Osteocyte (in vitro differentiated cells): ENCODE measurements around the gene ADRA2A. TPM values are rescaled to one million over a fixed set of nuclear protein-coding genes. Genes with fewer than 3 reads are reported as not detected.

Experiments
- DNase-seq: peaks from one replicate; pipeline ENCODE4 v3.0.0; 2021; ENCODE audit warnings: mixed read lengths; ENCODE audit not compliant: unreplicated experiment; ENCODE audit errors: extremely low spot score
- H3K27ac Mint-ChIP-seq: one replicate; pipeline ENCODE4 v1.8.0; 2021; ENCODE audit warnings: mild to moderate bottlenecking, mixed read lengths; ENCODE audit not compliant: unreplicated experiment
- H3K27me3 Mint-ChIP-seq: one replicate; pipeline ENCODE4 v1.8.0; 2021; ENCODE audit warnings: mixed read lengths; ENCODE audit not compliant: unreplicated experiment
- H3K36me3 Mint-ChIP-seq: one replicate; pipeline ENCODE4 v1.8.0; 2021; ENCODE audit warnings: mixed read lengths; ENCODE audit not compliant: unreplicated experiment
- H3K4me1 Mint-ChIP-seq: one replicate; pipeline ENCODE4 v1.8.0; 2021; ENCODE audit warnings: mixed read lengths; ENCODE audit not compliant: unreplicated experiment
- H3K4me3 Mint-ChIP-seq: one replicate; pipeline ENCODE4 v1.8.0; 2021; ENCODE audit warnings: mild to moderate bottlenecking, moderate library complexity, mixed read lengths; ENCODE audit not compliant: unreplicated experiment
- H3K9me3 Mint-ChIP-seq: one replicate; pipeline ENCODE4 v1.8.0; 2021; ENCODE audit warnings: mixed read lengths; ENCODE audit not compliant: unreplicated experiment
- total RNA-seq: library from RNA; stranded (reverse); gene quantifications from 2 replicates; pipeline ENCODE4 v1.2.1, GENCODE V29; 2021
- TF ChIP-seq, protein P1 (sequence below): fragments of 200-600 bp; sonication (generic); IDR thresholded peaks from 2 replicates; pipeline ENCODE4 v1.5.0; 2021; ENCODE audit warnings: antibody characterized with exemption, mild to moderate bottlenecking, moderate library complexity

The ADRA2A gene
- total RNA-seq, 1 donor from 2014 or later, result not detected

DNA sequence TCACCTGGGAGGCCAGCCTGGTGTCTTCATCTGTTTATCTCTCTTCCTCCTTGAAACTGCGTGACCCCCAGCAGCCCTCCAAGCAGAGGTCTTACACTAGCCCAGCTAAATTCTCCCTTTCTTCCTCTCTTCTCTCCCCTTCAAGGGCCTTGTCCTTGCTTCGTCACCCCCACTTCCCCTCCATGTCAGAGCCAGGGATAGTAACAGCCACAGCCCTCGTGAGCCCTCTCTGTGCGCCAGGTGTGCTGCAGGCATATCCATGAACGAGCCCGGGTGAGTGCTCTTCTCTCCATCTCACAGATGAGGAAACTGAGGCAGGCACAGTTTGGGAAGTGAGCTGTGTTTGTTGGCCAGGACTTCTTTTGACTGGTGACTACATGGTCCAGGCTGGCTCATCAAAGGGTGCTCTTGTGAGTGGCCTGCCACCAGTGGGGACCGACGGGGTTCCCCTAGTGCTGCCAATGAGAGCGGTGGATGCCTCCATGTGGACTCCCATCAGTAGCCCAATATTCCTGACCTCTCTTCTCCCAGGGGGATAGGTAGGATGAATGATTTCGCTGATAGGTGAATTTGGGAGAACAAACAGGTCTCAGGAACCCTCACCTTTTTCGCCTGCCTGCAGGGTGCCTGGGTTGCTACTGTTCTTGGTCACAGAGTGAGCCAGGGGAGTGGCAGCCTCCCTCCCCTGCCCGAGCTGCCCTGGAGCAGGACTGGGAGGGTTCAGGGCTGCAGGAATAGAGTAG is 38.1 kb downstream of the ADRA2A start:
- Mint-ChIP-seq H3K27me3 (peaks cover 7% of the 10 kb centered on the region), H3K4me3 (no peak overlapping the region), H3K9me3 (no peaks in the 10 kb centered on the region), H3K4me1 (no peaks in the 10 kb centered on the region), H3K36me3 (no peaks in the 10 kb centered on the region), H3K27ac (no peak overlapping the region)
- peak; percentile 73 for DNase-seq
- TF ChIP-seq, protein P1, sequence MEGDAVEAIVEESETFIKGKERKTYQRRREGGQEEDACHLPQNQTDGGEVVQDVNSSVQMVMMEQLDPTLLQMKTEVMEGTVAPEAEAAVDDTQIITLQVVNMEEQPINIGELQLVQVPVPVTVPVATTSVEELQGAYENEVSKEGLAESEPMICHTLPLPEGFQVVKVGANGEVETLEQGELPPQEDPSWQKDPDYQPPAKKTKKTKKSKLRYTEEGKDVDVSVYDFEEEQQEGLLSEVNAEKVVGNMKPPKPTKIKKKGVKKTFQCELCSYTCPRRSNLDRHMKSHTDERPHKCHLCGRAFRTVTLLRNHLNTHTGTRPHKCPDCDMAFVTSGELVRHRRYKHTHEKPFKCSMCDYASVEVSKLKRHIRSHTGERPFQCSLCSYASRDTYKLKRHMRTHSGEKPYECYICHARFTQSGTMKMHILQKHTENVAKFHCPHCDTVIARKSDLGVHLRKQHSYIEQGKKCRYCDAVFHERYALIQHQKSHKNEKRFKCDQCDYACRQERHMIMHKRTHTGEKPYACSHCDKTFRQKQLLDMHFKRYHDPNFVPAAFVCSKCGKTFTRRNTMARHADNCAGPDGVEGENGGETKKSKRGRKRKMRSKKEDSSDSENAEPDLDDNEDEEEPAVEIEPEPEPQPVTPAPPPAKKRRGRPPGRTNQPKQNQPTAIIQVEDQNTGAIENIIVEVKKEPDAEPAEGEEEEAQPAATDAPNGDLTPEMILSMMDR, result no peak

DNA sequence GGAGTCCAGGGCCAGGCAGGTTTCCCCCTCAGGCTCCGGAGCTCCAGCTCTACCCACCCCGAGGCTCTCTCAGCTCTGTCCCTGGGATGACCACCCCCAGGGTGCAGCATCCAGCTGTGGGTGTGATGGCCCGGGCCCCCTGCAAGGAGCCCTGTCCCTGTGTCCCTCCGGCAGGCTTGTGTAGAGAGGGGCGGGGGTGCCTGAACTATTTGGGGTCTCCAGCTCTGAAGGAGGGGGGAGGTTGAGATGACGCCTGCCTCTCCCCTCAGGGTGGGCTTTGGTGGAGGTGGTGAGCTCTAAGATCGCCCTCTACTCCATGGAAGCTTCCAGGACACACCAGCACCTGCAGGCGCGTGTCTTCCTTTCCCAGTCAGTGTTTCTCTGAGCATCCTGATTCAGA is 39.4 kb downstream of the ADRA2A start:
- no peak overlapping the region for H3K4me3 Mint-ChIP-seq

DNA sequence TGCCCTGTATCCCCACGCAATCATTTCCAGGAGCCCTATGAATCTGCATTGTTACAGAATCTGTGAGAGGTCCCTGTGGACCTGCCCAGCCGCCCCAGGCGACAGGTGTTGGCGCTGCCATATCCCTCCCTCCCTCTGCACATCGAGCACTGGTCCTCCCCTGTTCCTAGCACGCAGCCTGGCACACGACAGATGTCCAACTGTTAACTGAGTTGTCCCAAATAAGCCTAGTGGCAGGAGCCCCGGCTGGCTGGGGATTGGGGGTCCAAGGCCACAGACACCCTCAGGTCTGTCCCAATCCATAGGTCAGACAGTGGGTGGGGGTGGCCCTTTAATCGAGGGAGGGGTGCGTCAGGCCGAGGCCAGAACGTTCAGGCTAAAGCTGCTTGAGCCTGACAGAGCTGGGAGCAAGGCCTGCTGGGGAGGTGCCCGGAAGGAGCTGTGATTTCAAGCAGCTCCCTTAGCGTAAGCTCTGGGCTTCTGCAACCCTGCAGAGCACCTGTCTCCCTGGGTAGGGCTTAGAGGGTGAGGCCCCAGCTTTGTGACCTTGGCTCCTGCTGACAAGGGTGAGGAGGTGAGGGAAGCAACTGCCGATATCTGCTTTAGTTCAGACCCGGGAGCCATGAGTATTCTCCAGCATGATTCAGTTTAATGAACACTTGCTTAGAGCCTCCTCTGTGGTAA is 40.1 kb downstream of the ADRA2A start:
- TF ChIP-seq, protein P1, result no peak
- no peaks in the 10 kb centered on the region for H3K9me3 Mint-ChIP-seq
- no peak overlapping the region for H3K27ac Mint-ChIP-seq
- H3K4me1 Mint-ChIP-seq, result no peaks in the 10 kb centered on the region
- no peaks in the 10 kb centered on the region for H3K36me3 Mint-ChIP-seq
- peaks cover 3% of the 10 kb centered on the region for H3K27me3 Mint-ChIP-seq
- no peak for DNase-seq
- H3K4me3 Mint-ChIP-seq, result no peak overlapping the region

More for the DNA sequence above, 39.4 kb downstream of the ADRA2A start:
- Mint-ChIP-seq H3K36me3 (no peaks in the 10 kb centered on the region), H3K4me1 (no peaks in the 10 kb centered on the region), H3K27me3 (peaks cover 3% of the 10 kb centered on the region), H3K9me3 (no peaks in the 10 kb centered on the region), H3K27ac (no peak overlapping the region)
- DNase-seq, result no peak
- TF ChIP-seq, protein P1, result no peak

DNA sequence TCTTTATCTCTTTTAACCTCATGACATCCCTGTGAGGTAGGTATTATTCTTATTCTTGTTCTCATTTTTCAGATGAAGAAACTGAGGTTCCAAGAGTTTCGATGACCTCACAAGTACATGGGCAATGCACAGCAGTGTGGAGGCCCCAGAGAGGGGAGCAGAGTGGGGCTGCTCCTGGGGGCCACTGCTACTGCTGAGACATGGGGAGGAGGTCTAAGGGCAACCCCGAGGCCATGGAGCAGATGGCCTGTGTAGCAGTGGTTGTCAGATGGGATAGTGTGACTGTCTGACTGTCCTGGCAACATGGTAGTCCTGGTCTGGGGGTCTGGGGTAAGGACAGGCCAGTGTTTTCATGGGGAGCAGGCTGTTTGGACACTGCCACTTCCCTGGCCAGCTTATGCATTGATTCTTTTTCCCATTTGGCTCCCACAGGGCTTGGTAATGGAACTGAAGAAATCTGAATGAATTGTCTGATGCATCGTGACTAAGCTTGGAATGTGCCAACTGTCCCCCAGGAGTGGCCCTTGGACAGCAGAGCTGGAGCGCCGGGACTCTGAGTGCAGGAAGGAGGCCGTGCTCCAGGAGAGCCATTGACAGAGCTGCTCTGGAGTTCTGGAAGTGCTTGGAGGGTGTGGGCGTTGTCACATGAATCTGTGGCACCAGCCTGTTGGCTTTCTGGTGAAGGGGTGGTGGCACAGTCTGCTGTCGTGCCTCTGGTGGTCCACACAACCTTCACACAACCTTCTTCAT is 40.9 kb downstream of the ADRA2A start:
- Mint-ChIP-seq H3K36me3 (no peaks in the 10 kb centered on the region), H3K4me3 (no peak overlapping the region), H3K27me3 (peaks cover 3% of the 10 kb centered on the region), H3K4me1 (no peaks in the 10 kb centered on the region), H3K9me3 (no peaks in the 10 kb centered on the region), H3K27ac (no peak overlapping the region)
- peak; percentile 63 for DNase-seq
- TF ChIP-seq, protein P1, result no peak

DNA sequence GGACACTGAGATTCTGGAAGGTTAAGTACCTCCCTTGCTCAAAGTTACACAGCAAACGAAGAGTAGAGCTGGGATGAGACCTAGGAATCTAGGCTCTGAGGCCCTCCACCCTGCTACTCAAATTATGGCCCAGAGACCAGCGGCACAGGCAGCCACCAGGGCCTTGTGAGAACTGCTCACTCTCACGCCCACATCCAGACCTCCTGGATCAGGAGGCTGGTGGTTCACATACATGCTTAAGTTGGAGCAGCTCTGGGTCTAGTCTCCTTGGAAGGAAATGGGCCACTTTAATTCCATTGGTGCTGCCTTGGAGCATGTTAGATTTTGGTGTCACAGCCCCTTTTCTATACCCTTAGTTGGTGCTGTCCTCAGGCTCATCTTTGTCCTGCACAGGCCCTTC is 41.9 kb downstream of the ADRA2A start:
- Mint-ChIP-seq H3K9me3 (no peaks in the 10 kb centered on the region), H3K27me3 (peaks cover 3% of the 10 kb centered on the region)

More for the DNA sequence above, 41.9 kb downstream of the ADRA2A start:
- Mint-ChIP-seq H3K27ac (no peak overlapping the region), H3K4me3 (no peak overlapping the region), H3K4me1 (no peaks in the 10 kb centered on the region), H3K36me3 (no peaks in the 10 kb centered on the region)
- DNase-seq, result peak; percentile 32
- TF ChIP-seq, protein P1, result no peak
